Breast epithelium (tissue), 4 donors: ENCODE data around the gene COLGALT1. TPM values are rescaled to one million over a fixed set of nuclear protein-coding genes. Genes with fewer than 3 reads are reported as not detected.

ENCODE experiments used
- DNase-seq, 2 donors: peaks; one replicate each; pipeline ENCODE4 v3.0.0-alpha.2; 2019; ENCODE audit warnings: low spot score in 2 of 2
- H3K27ac ChIP-seq, 2 donors: fragments of 200-600 bp; sonication (generic) in 1 of 2; one replicate each; pipeline ENCODE4 v1.5.1; 2016 to 2019; ENCODE audit warnings: mild to moderate bottlenecking in 1 of 2
- H3K27me3 ChIP-seq, 2 donors: fragments of 200-600 bp; sonication (generic) in 1 of 2; one replicate each; pipeline versions ENCODE4 v1.5.1 to v1.6.0; 2017 to 2019; ENCODE audit warnings: control low read depth in 1 of 2, mild to moderate bottlenecking in 1 of 2
- H3K36me3 ChIP-seq: fragments of 200-600 bp; one replicate; pipeline ENCODE4 v1.5.1; 2019
- H3K4me1 ChIP-seq, 2 donors: fragments of 200-600 bp; sonication (generic); one replicate each; pipeline ENCODE4 v1.5.1; 2016 to 2019; ENCODE audit warnings: control low read depth in 1 of 2
- H3K4me3 ChIP-seq, 3 donors: fragments of 200-600 bp; sonication (generic); 1 replicate in 2 of 3; 2 replicates in 1 of 3; pipeline ENCODE4 v1.5.1; 2016 to 2019; ENCODE audit warnings: mild to moderate bottlenecking in 3 of 3, moderate library complexity in 2 of 3
- H3K9me3 ChIP-seq, 2 donors: fragments of 200-600 bp; sonication (generic) in 1 of 2; one replicate each; pipeline ENCODE4 v1.5.1; 2016 to 2019; ENCODE audit warnings: control low read depth in 1 of 2
- POLR2A ChIP-seq: fragments of 450-650 bp; IDR thresholded peaks from one replicate; pipeline ENCODE4 v1.6.1; 2016; ENCODE audit warnings: antibody characterized with exemption, mild to moderate bottlenecking, moderate library complexity
- POLR2AphosphoS5 ChIP-seq, 3 donors: sonication (generic); formaldehyde crosslinking; IDR thresholded peaks; one replicate each; pipeline ENCODE4 v1.6.1; 2017; ENCODE audit warnings: antibody characterized with exemption in 3 of 3
- intact Hi-C: fragments of 100-400 bp; cut with DNase I; formaldehyde crosslinking; loops from one replicate; pipeline ENCODE4 v1.15.1; 2023; ENCODE audit warnings: low total_unique reads
- total RNA-seq, 3 donors: library from RNA; depleted of rRNA; stranded (reverse); fragments of >200 nt; gene quantifications; one replicate each; pipeline ENCODE4 v1.1.0, GENCODE V29; 2016
- TF ChIP-seq, protein P1 (sequence below), 3 donors: fragments of 450-650 bp; IDR thresholded peaks; one replicate each; pipeline ENCODE4 v1.5.1; 2016 to 2017; ENCODE audit warnings: antibody characterized with exemption in 3 of 3, mild to moderate bottlenecking in 3 of 3, moderate library complexity in 3 of 3

Gene COLGALT1
- total RNA-seq, 3 donors from 2014 or later, result 45.1 to 99.9 (median 57.0) TPM

DNA sequence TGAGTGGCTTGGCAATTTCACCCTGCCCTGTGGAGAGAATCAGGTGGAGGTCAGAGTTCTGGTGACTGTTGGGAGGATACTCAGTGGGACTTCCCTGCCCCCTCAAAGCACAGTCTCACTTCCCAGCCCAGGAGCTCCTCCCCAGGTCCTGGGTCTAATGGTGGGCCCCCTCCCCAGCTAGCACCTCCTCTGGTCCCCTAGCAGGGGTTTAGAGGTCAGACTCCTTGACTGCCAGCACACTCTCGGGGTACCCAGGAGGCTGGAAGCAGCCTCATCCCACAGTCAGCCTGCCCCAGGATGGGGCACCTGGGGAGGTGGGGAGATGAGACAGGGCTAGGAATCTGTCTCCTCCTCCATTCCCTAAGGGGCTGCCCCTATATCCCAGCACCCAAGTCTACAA lies 65.2 kb downstream of the COLGALT1 start:
- H3K4me3 ChIP-seq, result no peak overlapping the region
- no peak for DNase-seq
- intact Hi-C loops, result no loop called here
- H3K4me1 ChIP-seq, result peaks cover 0 to 6% of the 10 kb centered on the region in 2 donors
- no peak for TF ChIP-seq POLR2AphosphoS5 (IDR thresholded peaks at IDR 0.05)
- TF ChIP-seq POLR2A, result no peak
- TF ChIP-seq, protein P1, sequence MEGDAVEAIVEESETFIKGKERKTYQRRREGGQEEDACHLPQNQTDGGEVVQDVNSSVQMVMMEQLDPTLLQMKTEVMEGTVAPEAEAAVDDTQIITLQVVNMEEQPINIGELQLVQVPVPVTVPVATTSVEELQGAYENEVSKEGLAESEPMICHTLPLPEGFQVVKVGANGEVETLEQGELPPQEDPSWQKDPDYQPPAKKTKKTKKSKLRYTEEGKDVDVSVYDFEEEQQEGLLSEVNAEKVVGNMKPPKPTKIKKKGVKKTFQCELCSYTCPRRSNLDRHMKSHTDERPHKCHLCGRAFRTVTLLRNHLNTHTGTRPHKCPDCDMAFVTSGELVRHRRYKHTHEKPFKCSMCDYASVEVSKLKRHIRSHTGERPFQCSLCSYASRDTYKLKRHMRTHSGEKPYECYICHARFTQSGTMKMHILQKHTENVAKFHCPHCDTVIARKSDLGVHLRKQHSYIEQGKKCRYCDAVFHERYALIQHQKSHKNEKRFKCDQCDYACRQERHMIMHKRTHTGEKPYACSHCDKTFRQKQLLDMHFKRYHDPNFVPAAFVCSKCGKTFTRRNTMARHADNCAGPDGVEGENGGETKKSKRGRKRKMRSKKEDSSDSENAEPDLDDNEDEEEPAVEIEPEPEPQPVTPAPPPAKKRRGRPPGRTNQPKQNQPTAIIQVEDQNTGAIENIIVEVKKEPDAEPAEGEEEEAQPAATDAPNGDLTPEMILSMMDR (IDR thresholded peaks at IDR 0.05), result no peak
- H3K9me3 ChIP-seq, result peaks cover 6 to 11% of the 10 kb centered on the region in 2 donors
- H3K36me3 ChIP-seq, result no peaks in the 10 kb centered on the region
- H3K27ac ChIP-seq, result no peak overlapping the region
- peaks cover 0 to 26% of the 10 kb centered on the region in 2 donors for H3K27me3 ChIP-seq

- no peak overlapping the region for H3K27ac ChIP-seq
- intact Hi-C loops, result no loop called here
- H3K9me3 ChIP-seq, result peaks cover 6 to 11% of the 10 kb centered on the region in 2 donors
- H3K27me3 ChIP-seq, result peaks cover 0 to 6% of the 10 kb centered on the region in 2 donors
- H3K4me1 ChIP-seq, result no peaks in the 10 kb centered on the region
- TF ChIP-seq, protein P1 (IDR thresholded peaks at IDR 0.05), result no peak
- TF ChIP-seq POLR2A, result no peak
- TF ChIP-seq POLR2AphosphoS5 (IDR thresholded peaks at IDR 0.05), result no peak
- no peaks in the 10 kb centered on the region for H3K36me3 ChIP-seq
- no peak overlapping the region for H3K4me3 ChIP-seq
- DNase-seq, result no peak
These were observed 67.9 kb downstream of the COLGALT1 start for GRCh38 chr19:17623224-17623935.

GRCh38 chr19:17624314-17624991 lies 69.0 kb downstream of the COLGALT1 start:
- intact Hi-C loops, result no loop called here
- no peak for DNase-seq
- no peak overlapping the region for H3K4me3 ChIP-seq
- H3K27ac ChIP-seq, result no peak overlapping the region
- H3K4me1 ChIP-seq, result no peaks in the 10 kb centered on the region
- peaks cover 0 to 6% of the 10 kb centered on the region in 2 donors for H3K27me3 ChIP-seq
- no peaks in the 10 kb centered on the region for H3K36me3 ChIP-seq
- peaks cover 6 to 11% of the 10 kb centered on the region in 2 donors for H3K9me3 ChIP-seq
- TF ChIP-seq, protein P1 (IDR thresholded peaks at IDR 0.05), result no peak
- no peak for TF ChIP-seq POLR2AphosphoS5 (IDR thresholded peaks at IDR 0.05)
- TF ChIP-seq POLR2A, result no peak

GRCh38 chr19:17625043-17625442 lies 69.6 kb downstream of the COLGALT1 start:
- H3K27ac ChIP-seq, result no peak overlapping the region
- H3K9me3 ChIP-seq, result peaks cover 6 to 11% of the 10 kb centered on the region in 2 donors
- H3K27me3 ChIP-seq, result no peaks in the 10 kb centered on the region
- intact Hi-C loops, result no loop called here
- no peaks in the 10 kb centered on the region for H3K36me3 ChIP-seq
- TF ChIP-seq, protein P1 (IDR thresholded peaks at IDR 0.05), result no peak
- TF ChIP-seq POLR2AphosphoS5 (IDR thresholded peaks at IDR 0.05), result no peak
- no peak for TF ChIP-seq POLR2A
- DNase-seq, result no peak
- no peaks in the 10 kb centered on the region for H3K4me1 ChIP-seq
- H3K4me3 ChIP-seq, result no peak overlapping the region

DNA sequence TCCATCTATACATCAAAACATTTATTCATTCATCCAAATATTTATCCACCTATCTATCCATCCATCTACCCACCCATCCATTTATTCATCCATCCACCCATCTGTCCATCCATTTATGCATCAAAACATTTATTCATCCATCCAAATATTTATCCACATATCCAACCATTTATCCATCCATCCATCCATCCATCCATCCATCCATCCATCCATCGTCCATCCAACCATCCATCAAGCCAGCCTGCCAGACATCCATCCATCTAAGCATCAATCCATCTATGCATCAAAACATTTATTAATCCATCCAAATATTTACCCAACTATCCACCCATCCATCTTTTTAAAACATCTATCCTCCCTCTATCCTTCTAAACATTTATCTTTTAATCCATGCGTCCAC lies 70.5 kb downstream of the COLGALT1 start:
- DNase-seq, result no peak
- Histone ChIP-seq H3K9me3 (peaks cover 6 to 11% of the 10 kb centered on the region in 2 donors), H3K36me3 (no peaks in the 10 kb centered on the region), H3K4me1 (no peaks in the 10 kb centered on the region), H3K27me3 (no peaks in the 10 kb centered on the region), H3K4me3 (no peak overlapping the region), H3K27ac (no peak overlapping the region)
- TF ChIP-seq POLR2AphosphoS5 (IDR thresholded peaks at IDR 0.05) (no peak), POLR2A (no peak)
- TF ChIP-seq, protein P1 (IDR thresholded peaks at IDR 0.05), result no peak
- intact Hi-C loops, result no loop called here
